ENCODE measurements around the gene SZRD1.

Gene SZRD1

DNA sequence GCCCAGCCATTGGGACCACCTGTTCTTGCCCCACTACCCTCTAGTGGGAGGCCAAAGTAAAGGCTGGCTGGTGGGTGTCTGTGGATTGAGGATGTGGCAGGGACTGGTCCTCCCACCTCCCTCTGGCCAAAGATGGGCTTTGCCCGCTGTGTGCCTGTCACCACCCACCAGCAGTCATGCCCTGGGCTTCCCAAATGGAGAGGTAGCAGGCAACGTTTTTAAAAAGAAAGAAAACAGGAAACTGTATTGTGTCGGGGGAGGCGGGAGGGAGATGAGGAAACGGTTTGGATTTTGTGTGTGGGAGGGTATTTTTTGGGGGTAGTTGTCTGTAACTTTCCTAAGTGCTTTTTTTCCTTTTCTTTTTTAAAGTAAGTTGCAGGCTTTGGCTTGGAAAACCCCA is 30.1 kb downstream of the SZRD1 start:
- DNase-seq: no peak

DNA sequence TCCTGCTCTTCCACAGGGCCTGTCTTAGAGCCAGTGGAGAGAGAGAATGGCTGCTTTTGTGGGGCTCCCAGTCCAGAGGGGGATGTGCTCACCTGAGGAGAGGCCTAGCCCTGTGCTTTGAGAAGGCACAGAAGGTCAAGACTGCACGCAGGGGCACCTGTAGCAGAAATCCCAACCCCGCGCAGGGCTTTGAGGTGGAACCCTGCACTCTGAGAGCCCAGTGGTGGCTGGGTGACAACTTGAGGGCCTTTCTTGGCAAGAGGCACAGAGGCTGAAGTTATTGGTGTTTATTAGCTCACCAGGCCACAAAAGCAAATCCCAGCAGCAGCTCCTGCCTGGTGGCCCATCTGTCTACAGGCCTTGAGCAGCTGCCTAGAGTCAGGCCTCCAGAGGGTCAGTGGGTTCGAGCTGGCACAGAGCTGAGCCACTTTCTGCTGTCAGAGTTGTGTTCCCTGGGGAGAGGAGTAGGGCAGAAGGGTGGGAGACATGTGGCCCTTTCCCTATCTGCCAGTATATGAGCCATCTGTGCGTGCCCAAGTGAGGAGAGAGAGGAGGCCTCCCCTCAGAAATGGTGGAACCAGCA is 31.4 kb downstream of the SZRD1 start:
- no peak for DNase-seq

- DNase-seq: no peak
These were observed 35.7 kb downstream of the SZRD1 start for GRCh38 chr1:16402742-16403141.

- DNase-seq: no peak
These were observed 38.4 kb downstream of the SZRD1 start for GRCh38 chr1:16405441-16405840.

DNA sequence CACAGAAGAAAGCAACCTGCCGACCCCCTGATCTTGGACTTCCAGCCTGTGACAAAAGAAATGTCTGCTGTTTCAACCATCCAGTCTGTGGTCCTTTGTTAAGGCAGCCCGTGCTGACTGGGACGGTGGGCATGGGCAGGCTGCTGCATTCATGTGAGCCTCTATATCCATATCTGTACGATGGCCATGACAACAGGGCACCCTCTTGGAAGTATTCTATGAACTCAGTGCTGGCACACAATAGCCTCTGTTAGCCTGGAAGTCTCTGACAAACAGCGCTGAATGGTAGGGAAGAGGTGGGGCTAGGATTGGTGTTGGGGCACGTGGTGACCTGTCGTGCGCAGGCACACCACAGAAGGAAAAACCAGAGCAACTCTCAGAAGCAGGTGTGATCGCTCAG is 39.8 kb downstream of the SZRD1 start:
- no peak for DNase-seq

- DNase-seq: no peak
These were observed 42.6 kb downstream of the SZRD1 start for GRCh38 chr1:16409536-16410152.

DNA sequence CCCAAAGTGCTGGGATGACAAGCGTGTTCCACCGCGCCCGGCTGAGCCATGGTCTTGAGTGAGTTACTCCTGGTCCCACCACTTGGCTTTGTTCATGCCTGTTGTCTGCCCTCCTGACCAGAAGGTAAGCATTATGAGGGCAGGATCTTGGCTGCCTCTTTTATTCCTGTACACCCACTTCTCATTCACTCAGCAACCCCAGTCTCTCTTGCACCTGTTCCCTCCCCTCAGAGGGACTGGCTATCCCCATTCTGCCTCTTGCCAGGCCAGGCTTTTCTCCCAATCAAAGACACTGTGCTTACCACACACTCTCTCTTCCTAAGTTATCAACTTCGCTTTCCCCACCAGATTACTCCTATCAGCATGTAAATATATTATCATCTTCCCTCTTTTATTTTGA is 43.8 kb downstream of the SZRD1 start:
- no peak for DNase-seq

- no peak for DNase-seq
These were observed 46.1 kb downstream of the SZRD1 start for GRCh38 chr1:16413191-16413590.

GRCh38 chr1:16418823-16419425 is 51.9 kb downstream of the SZRD1 start:
- no peak for DNase-seq

- DNase-seq: no peak
These were observed 53.5 kb downstream of the SZRD1 start for GRCh38 chr1:16420424-16421118.

DNA sequence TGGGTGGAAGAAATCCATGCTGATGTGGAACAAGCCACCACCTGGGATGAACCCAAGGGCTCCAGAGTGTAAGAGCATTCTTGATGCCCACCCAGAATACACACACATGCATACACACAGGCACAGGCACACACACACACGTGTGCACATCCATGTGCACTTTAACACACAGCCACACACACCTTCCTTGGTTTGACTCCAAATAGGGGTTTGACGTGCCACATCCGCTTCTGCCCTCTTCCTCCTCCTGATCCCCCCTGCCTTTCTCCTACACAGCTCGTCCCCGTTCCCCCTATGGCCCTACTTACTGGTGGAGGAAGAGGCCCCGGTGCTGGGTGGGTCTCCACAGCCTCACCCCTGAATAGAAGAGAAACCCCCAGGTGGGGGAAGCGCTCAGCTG is 54.2 kb downstream of the SZRD1 start:
- no peak for DNase-seq

DNA sequence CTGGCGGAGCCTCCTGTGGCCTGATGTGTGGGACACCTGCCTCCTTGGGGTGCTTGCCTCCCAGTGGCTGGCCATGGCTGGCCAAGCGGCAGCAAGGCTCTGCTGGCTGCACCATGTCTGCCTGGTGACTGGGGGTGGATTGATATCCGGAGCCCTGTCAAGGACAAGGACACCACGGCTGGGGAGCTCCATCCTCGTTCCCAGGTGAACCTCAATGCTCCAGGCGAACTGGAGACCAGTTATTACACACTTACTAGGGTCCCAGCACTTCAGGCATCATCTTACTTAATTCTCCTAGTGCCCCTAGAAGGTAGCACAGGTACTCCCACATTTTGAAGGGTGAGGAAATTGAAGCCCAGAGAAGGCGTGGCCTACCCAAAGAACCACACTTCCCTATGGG is 55.0 kb downstream of the SZRD1 start:
- DNase-seq: no peak

DNA sequence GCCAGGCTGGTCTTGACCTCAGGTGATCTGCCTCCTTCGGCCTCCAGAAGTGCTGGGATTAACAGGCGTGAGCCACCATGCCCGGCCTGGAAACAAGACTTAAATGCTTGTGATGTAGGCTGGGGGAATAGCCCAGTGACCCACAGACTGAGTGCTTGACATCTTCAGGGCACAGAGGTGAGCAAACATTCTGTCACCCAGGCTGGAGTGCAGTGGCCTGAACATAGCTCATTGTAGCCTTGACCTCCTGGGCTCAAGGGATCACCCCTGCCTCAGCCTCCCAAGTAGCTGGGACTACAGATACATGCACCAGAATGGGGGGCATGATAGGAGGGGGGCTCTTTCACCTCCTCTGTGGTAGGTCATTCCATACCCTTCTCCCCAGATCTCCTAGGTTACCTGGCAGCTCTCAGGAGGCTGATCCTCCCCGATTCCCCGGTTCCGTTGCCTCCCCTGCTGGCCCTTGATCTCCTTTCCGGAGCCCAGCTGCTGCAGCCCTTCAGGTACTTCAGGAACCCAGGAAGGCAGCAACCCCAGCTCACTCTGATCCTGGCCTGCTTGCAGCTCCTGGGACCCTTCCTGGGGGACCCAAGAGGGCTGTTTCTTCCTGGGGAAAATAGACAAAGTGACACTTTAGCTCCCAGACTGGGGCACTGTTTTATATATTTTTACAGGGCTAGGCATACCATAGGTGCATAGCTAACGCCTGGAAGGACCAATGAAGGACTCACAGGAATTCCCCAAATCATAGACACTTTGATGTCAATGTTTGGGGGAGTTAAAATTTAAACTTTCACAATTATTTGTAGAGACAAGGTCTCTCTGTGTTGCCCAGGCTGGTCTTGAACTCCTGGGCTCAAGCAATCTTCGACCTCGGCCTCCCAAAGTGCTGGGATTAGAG is 58.3 kb downstream of the SZRD1 start:
- no peak for DNase-seq

DNA sequence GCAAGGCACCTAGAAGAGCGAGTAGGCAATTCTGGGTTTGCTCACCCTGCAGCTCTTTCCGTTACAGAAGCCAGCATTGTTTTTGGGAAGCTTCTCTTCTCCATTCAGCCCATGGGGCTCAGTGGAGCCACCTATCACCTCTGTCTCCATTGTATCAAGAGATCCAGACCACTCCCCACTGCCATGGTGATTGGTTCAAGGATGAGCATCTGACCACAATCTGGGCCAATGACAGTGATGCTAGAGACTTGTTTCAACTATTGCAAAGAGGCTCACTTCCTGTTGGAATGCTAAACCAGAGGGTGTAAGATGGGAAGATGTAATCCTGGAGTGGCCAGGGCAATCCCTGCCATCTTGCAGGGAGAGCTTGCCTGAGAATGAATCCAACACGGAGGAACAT is 63.6 kb downstream of the SZRD1 start:
- DNase-seq: no peak

GRCh38 chr1:16433030-16433429 is 66.0 kb downstream of the SZRD1 start:
- no peak for DNase-seq

GRCh38 chr1:16434007-16434406 is 67.0 kb downstream of the SZRD1 start:
- no peak for DNase-seq

DNA sequence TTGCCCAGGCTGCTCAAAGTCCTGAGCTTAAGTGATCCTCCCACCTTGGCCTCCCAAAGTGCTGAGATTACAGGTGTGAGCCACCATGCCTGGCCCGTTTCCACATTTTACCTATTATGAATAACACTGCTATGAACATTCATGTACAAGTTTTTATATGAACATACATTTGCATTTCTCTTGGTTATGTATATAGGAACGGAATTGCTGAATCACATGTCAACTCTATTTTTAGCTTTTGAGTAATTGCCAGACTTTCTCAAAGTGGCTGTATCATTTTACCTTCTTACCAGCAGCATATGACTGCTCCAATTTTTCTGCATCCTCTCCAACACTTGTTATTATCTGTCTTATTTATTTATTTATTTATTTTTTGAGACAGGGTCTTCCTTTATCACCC is 67.5 kb downstream of the SZRD1 start:
- no peak for DNase-seq

- DNase-seq: no peak
These were observed 70.0 kb downstream of the SZRD1 start, which contains the start of gene SPATA21 for GRCh38 chr1:16436946-16437474. Gene SPATA21, minus strand, starts transcription at chr1:16437424. Its CDS starts 6,053 bp downstream, at chr1:16431371.

DNA sequence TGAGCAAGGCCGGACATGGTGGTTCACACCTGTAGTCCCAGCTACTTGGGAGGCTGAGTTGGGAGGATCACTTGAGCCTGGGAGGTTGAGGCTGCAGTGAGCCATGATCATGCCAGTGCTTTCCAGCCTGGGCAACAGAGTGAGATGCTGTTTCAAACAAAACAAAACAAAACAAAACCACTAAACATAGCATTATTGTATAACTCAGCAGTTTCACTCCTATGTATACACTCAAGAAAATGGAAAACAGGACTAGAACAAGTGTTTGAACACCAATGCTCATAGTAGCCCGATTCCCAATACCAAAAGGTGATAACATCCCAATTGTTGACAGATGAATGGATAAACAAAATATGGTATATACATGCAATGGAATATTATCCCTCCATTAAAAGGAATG is 71.5 kb downstream of the SZRD1 start:
- DNase-seq: no peak

DNA sequence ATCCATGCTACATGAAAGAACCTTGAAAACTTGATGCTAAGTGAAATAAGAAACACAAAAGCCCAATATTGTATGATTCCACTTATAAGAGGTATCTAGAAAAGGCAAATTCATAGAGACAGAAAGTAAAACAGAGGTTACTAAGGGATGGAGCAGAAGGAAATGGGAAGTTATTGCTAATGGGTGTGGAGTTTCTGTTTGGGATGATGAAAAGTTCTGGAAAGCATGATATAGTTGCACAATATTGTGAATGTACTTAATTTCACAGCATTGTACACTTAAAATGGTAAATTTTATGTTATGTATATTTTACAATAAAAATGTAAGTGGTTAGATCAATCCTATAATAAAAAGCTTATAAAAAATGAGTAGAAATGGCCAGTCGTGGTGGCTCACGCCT is 71.9 kb downstream of the SZRD1 start:
- no peak for DNase-seq

GRCh38 chr1:16440131-16440469 is 73.1 kb downstream of the SZRD1 start:
- DNase-seq: no peak

- peak; percentile 91 for DNase-seq
These were observed 73.6 kb downstream of the SZRD1 start, which contains the start of gene NECAP2 for GRCh38 chr1:16440470-16441281. Gene NECAP2, plus strand, starts transcription at chr1:16440724. Its CDS starts 38 bp downstream, at chr1:16440762.

All from hematopoietic multipotent progenitor cell treated with erythropoietin and hydrocortisone succinate and interleukin-3 and kit ligand, for 8 days (in vitro differentiated cells).